HG02759 (cell line): ENCODE data around the gene ARRDC4.

Experiments used
- ATAC-seq: cut with Tn5 transposase; IDR thresholded peaks from one replicate; pipeline ENCODE4 v1.9.1; 2021; ENCODE audit warnings: mild to moderate bottlenecking, moderate library complexity; ENCODE audit not compliant: unreplicated experiment

ARRDC4 gene, protein sequence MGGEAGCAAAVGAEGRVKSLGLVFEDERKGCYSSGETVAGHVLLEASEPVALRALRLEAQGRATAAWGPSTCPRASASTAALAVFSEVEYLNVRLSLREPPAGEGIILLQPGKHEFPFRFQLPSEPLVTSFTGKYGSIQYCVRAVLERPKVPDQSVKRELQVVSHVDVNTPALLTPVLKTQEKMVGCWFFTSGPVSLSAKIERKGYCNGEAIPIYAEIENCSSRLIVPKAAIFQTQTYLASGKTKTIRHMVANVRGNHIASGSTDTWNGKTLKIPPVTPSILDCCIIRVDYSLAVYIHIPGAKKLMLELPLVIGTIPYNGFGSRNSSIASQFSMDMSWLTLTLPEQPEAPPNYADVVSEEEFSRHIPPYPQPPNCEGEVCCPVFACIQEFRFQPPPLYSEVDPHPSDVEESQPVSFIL

GRCh38 chr15:97960364-97961066, at the start of gene ARRDC4:
Gene ARRDC4 (plus strand): TSS chr15:97960703. CDS start chr15:97960862, 159 bp downstream.
- peak; percentile 95 for ATAC-seq

- no peak for ATAC-seq
Observed at GRCh38 chr15:97914711-97915110, 45.8 kb upstream of the ARRDC4 start.

- no peak for ATAC-seq
Observed at GRCh38 chr15:97915261-97915660, 45.2 kb upstream of the ARRDC4 start.

DNA sequence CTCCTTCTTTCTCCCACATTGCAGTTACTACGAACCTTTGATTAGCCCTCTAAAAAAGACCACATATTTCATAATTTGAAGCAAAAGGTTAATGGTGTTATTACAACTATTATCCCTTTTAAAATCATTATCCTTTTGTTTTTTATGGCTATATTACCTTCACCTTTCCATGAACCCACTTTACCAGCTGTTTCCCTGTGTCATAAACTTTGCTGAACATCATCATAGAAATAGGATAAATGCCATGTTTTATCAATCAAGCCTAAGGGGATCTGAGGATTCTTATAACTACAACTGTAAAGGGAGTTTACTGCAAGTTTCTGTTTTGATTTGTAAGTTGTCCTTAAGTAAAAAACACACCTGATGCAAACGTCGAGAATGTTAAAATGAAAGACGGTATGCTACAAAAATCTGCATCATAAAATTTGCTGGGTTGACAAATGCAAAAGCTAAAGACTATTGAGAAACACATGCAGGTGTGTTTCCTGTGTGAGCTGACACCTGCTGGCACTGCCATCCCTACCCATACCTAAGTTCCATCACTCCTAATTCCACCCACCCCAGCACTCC, 39.1 kb upstream of the ARRDC4 start:
- ATAC-seq: no peak

DNA sequence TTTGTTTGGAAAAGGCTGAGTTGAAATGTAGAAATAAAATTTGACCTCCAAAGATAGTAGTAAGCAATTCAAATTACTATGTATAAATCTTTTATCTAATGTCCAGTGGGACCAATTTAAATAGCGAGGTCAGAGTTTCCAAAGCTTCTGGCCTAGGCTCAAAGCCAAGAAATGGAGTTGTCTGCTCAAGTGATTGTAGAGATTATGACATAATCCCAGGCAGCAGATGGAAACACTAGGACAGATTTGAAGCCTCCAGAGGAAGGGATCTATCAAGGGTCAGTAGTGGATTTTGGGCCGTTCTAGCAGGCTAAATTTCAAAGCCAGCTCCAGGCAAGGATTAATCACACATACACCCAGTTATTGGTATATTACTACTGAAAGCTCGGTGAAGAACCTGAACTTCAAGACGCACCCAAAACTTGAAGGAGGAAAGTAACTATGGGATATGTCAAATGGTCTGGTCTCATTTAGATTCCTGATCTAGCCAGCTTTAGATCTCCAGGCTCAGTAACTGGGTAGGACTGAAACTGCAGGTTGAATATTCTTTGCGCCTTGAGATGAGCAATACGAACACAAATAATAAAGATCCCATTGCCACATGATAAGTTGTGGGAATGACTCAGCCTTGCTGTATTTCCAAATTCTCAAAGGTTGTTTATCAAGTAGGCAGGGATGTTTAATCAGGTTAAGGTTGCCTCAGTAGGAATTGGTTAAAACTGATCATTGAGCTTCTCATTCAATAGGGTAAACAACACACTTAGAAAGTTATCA, 30.9 kb upstream of the ARRDC4 start:
- no peak for ATAC-seq

- ATAC-seq: no peak
Observed at GRCh38 chr15:97930230-97930629, 30.3 kb upstream of the ARRDC4 start.

DNA sequence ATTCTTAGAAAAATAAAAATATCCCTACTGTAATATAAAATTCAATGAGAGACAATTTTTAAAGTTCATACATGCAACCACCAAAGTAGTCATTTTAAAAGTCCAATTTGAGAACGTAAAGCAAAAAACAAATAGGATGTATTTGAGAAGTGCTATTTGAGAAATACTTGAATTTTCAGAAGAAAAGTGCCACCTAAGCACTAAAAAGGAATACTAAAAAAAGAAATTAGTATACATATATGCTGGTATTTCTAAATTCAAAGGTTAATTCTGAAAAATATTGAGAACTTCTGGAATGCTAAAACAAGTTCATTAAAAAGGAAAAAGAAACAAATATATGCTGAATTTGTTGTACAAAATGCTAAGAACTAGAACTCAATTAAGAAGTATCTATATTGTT, 29.2 kb upstream of the ARRDC4 start:
- ATAC-seq: no peak

- no peak for ATAC-seq
Observed at GRCh38 chr15:97933589-97933988, 26.9 kb upstream of the ARRDC4 start.

DNA sequence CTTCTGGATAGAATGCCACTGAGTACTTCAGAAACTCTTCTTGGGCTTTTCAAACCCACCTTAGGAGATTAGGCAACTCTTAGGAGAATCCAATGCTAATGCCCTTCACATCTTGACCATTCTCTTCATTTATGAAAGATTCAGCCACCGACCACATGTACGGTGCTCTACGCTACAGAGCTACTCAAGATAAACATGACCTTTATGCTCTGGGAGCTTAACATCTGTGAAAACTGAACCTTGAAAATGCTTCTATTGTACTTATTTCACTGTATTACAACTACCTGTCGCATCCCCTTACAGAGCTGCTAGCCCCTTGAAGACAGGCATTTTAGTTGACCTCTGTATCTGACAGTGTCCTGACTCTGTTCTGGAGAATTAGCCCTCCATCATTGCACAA, 19.5 kb upstream of the ARRDC4 start:
- no peak for ATAC-seq

DNA sequence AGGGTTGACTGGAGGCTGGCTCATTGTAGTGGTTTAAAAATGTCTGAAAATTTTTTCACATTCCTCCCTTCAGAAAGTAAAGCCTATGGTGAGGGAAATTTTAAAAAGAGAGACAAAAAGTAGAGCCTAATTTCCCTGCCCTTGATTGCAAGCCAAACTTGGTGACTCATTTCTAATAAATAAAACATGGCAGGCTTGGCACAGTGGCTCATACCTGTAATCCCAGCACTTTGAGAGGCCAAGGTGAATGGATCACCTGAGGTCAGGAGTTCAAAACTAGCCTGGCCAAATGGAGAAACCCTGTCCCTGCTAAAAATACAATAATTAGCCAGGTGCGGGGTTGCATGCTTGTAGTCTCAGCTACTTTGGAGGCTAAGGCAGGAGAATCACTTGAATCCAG, 18.9 kb upstream of the ARRDC4 start:
- no peak for ATAC-seq

DNA sequence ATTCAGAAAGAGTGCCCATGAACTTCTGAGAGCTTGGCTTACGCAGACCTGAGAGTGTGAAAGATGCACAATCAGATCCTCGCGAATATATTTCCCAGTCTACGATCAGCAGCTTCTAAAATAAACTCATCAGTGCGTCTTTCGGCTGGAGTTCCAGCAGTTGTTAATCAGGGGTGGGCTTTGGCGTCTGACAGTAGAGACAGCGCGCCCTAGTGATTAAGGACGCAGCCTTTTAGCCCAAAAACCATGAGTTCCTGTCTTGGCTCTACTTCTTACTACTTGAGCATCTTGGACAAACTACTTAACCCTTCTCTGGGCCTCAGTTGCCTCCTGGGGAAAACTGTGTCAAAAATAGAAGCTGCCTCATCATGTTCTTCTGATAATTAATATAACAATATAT, 15.8 kb upstream of the ARRDC4 start:
- no peak for ATAC-seq

DNA sequence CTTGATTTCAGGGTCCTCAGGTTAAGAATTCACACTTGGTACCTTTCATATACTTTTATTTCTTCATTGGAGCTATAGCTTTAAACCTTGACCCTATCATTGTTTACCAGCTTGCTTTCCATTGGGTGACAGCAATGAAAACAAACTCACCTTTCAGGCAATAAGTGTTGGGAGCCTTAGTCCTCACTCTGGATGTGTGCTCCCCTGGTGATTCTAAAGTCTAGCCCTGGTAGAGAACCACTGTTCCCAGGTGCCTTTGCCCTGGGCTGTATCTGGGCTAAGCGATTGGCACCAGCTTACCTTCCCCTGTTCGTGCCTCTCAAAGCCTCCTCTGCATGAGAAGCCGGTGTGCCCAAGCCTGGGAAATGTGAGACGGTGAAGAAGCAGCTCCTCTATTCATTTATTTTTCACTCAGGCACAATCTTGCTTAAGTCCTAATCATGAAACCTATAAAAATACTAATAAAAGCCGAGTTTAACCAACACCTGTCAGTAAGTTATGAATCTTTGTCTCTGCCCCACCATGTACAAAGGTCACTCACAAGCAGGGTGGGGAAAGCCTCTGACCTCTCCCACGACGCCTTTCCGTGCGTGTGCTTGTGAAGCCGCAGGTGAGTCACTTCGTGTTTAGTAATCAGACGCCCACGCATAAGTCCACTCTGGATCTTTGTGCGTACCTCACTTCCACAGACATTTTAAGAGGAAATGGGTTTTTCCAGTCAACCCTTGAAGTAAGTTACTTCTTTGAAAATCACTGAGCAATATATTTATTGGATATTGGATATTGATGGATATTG, 12.8 kb upstream of the ARRDC4 start:
- ATAC-seq: no peak

DNA sequence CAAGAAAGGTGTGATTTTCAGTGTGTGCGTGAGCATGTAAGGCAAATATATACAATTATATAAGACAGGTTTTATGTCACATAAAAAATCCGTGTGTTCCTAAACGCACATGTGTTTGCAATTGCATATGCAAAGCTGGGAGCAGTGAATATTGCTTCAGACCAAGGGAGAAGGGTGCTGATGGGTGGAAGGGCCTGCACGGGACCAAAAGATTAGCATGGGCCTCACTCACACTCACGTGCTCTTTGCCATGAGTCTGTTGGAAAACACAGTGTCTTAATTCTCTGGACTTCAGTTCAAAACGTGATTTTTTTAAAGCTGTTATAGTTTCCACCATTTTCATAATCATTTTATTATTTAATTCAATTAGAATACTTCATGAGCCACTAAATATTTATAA, 7.2 kb upstream of the ARRDC4 start:
- no peak for ATAC-seq

DNA sequence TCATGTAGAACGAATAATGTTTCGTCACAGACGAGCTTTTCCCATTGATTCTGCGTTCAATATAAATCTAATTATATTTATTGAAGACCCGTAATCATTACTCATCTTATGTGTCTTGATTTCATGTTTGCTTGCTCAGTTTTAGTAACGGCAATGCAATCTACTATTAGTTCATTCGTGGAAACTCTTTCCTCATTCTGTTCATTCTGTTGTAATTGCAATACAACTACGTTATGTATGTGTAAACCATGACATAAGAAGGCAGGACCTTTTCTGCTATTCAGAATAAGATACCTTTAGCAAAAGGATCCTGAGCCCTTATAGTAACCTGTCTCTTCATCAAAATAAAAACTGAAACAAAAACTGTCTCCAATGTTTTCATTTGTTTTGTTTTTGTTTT, 6.8 kb upstream of the ARRDC4 start:
- ATAC-seq: no peak

DNA sequence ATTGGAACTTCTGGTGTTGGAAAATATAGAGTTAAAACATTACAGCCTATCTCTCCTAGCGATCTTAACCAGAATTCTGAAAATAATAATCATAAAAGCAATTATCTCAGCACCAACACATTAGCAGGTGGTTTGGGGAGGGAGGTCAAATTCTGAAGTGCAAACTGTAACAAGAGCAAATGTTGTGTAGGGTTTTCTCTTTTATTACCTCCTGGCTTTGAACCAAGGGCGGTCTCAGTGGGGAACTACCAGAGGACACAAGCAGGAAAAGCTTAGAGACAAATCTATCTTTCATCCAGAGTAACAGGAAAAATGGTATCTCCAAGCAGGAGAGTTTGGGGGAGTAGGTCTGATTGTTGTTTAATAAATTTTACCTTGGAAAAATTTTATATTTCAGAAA, 5.5 kb upstream of the ARRDC4 start:
- no peak for ATAC-seq

DNA sequence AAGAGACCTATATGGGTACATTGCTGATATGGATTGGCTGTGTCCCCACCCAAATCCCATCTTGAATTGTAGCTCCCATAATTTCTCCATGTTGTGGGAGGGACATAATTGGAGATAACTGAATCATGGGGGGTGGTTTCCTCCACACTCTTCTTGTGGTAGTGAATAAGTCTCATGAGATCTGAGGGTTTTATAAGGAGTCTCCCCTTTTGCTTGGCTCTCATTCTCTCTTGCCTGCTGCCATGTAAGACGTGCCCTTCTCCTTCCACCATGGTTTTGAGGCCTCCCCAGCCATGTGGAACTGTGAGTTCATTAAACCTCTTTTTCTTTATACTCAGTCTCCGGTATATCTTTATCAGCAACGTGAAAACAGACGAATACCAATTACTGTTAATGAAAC, 5.0 kb upstream of the ARRDC4 start:
- ATAC-seq: no peak

- ATAC-seq: no peak
Observed at GRCh38 chr15:97959724-97960363, 659 bp upstream of the ARRDC4 start.

DNA sequence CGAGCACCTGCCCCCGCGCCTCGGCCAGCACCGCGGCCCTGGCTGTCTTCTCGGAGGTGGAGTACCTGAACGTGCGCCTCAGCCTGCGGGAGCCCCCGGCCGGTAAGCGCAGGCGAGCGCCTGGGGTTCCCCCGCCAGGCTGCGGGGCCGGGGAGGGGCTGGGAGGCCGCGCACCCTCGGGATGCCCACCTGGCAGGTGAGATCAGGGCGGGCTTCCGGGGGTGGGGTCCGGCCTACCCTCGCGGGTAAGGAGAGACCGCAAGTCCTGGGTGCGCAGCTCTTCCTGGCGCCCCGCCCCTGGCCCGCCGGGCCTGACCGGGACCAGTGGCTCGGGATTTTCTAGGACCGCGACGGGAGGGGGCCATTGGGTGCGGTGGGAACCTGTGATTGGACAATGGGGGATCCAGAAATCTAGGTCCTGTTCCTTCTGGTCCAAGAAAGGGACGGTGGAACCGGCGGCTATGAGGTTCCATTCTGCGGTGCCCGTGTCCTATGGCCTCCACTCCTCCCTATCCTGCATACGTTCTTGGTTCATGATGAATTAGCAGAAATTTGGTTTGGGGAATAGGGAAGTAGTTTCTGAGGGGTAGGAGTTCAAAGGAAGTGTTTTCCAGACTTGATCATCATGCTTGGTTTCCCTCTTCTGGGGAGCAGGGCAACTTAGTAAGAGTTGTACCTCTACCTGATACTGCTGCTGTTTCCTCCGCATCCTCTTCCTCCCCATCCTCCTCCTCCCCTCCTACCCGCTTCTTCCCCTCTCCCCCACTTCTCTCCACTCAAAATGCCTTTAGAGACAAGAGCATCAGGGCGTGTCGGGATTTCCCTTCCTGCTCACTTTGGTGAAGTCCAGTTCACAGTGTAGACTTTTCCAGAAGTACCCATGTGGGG, 808 bp downstream of the ARRDC4 start:
- peak; percentile 4 for ATAC-seq

DNA sequence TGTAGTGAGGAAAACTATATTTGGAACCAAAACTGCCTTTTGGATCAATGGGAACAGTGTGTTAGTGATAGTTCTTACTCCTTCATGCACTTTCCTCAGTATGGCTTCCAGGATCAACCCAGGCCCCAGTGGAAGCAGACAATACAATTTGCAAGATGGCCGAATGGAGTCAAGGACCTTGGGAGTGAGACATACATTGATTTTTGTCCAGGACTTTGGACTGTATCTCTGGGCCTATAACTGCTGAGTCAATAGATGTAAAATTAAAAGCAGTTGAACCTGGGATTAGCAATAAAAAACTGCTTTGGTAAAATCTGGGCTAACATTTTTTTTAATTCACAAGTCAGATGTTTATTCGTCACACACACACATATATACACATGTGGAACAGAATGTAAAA, 1.8 kb downstream of the ARRDC4 start:
- no peak for ATAC-seq
